H9 (cell line): ENCODE data around the gene CRYBA1. TPM values are rescaled to one million over a fixed set of nuclear protein-coding genes. Genes with fewer than 3 reads are reported as not detected.
A peak's percentile ranks its signal among the peaks of the same experiment; 100 is the strongest.

ENCODE experiments used
- DNase-seq: peaks from one replicate; pipeline ENCODE4 v3.0.0-alpha.2; 2017
- H2AFZ ChIP-seq: one replicate; pipeline ENCODE4 v1.6.1; 2013; ENCODE audit warnings: mild to moderate bottlenecking, low read length, control low read depth, moderate library complexity
- H2AK5ac ChIP-seq: 2 replicates; pipeline ENCODE4 v1.6.1; 2013; ENCODE audit warnings: low read length, control low read depth, mixed read lengths; ENCODE audit not compliant: insufficient read length
- H2BK120ac ChIP-seq: one replicate; pipeline ENCODE4 v1.6.1; 2013; ENCODE audit warnings: low read depth, mild to moderate bottlenecking, low read length, control low read depth, inconsistent platforms; ENCODE audit not compliant: poor library complexity, severe bottlenecking
- H2BK12ac ChIP-seq: 2 replicates; pipeline ENCODE4 v1.6.1; 2013; ENCODE audit warnings: low read length, control low read depth, mixed read lengths, low read depth; ENCODE audit not compliant: insufficient read length
- H2BK15ac ChIP-seq: 2 replicates; pipeline ENCODE4 v1.6.1; 2013; ENCODE audit warnings: low read depth, low read length, control low read depth
- H2BK20ac ChIP-seq: one replicate; pipeline ENCODE4 v1.6.1; 2013; ENCODE audit warnings: low read depth, mild to moderate bottlenecking, low read length, control low read depth, inconsistent platforms; ENCODE audit not compliant: poor library complexity, severe bottlenecking
- H2BK5ac ChIP-seq: 2 replicates; pipeline ENCODE4 v1.6.1; 2013; ENCODE audit warnings: low read length, control low read depth, mixed read lengths; ENCODE audit not compliant: insufficient read length
- H3K14ac ChIP-seq: 2 replicates; pipeline ENCODE4 v1.6.1; 2013; ENCODE audit warnings: low read length, control low read depth; ENCODE audit not compliant: insufficient read depth
- H3K18ac ChIP-seq: 2 replicates; pipeline ENCODE4 v1.6.1; 2013; ENCODE audit warnings: low read depth, mild to moderate bottlenecking, mixed read lengths, low read length, control low read depth; ENCODE audit not compliant: insufficient read length
- H3K23ac ChIP-seq: 2 replicates; pipeline ENCODE4 v1.6.1; 2013; ENCODE audit warnings: low read length, control low read depth, mixed read lengths, low read depth; ENCODE audit not compliant: insufficient read length
- H3K23me2 ChIP-seq: 2 replicates; pipeline ENCODE4 v1.6.1; 2013; ENCODE audit warnings: low read depth, mild to moderate bottlenecking, mixed read lengths, low read length, control low read depth; ENCODE audit not compliant: insufficient read length, poor library complexity, severe bottlenecking
- H3K27ac ChIP-seq: 2 replicates; pipeline ENCODE4 v1.5.1; 2013; ENCODE audit warnings: low read length, control low read depth, mixed read lengths, low read depth; ENCODE audit not compliant: insufficient read length
- H3K27me3 ChIP-seq: 2 replicates; pipeline ENCODE4 v1.6.1; 2013; ENCODE audit warnings: low read length, control low read depth, inconsistent platforms; ENCODE audit not compliant: insufficient read depth
- H3K4ac ChIP-seq: 2 replicates; pipeline ENCODE4 v1.6.1; 2013; ENCODE audit warnings: low read depth, mild to moderate bottlenecking, control low read depth, inconsistent platforms, low read length, moderate library complexity
- H3K4me1 ChIP-seq: 2 replicates; pipeline ENCODE4 v1.6.1; 2013; ENCODE audit warnings: low read length, control low read depth, inconsistent platforms; ENCODE audit not compliant: insufficient read depth
- H3K4me2 ChIP-seq: 2 replicates; pipeline ENCODE4 v1.6.1; 2013; ENCODE audit warnings: low read length, control low read depth, mixed read lengths; ENCODE audit not compliant: insufficient read length, insufficient read depth
- H3K56ac ChIP-seq: 2 replicates; pipeline ENCODE4 v1.6.1; 2013; ENCODE audit warnings: low read depth, mild to moderate bottlenecking, mixed read lengths, low read length, control low read depth; ENCODE audit not compliant: insufficient read length
- H3K79me1 ChIP-seq: 2 replicates; pipeline ENCODE4 v1.6.1; 2013; ENCODE audit warnings: low read depth, mild to moderate bottlenecking, moderate library complexity, low read length, control low read depth, inconsistent platforms; ENCODE audit not compliant: insufficient read depth, poor library complexity, severe bottlenecking
- H3K79me2 ChIP-seq: 2 replicates; pipeline ENCODE4 v1.6.1; 2013; ENCODE audit warnings: low read length, control low read depth, inconsistent platforms; ENCODE audit not compliant: insufficient read depth
- H3K9ac ChIP-seq: 2 replicates; pipeline ENCODE4 v1.6.1; 2013; ENCODE audit warnings: low read length, control low read depth, mixed read lengths; ENCODE audit not compliant: insufficient read length; ENCODE audit errors: extremely low read depth
- H3K9me3 ChIP-seq: one replicate; pipeline ENCODE4 v1.6.1; 2013; ENCODE audit warnings: low read depth, low read length, inconsistent platforms; ENCODE audit not compliant: control insufficient read depth
- H3T11ph ChIP-seq: one replicate; pipeline ENCODE4 v1.6.1; 2013; ENCODE audit warnings: mild to moderate bottlenecking, low read length, control low read depth, inconsistent platforms
- H4K20me1 ChIP-seq: one replicate; pipeline ENCODE4 v1.6.1; 2013; ENCODE audit not compliant: control insufficient read depth, insufficient read length, insufficient read depth
- H4K5ac ChIP-seq: 2 replicates; pipeline ENCODE4 v1.6.1; 2013; ENCODE audit warnings: low read depth, mild to moderate bottlenecking, mixed read lengths, low read length, control low read depth; ENCODE audit not compliant: insufficient read length
- H4K8ac ChIP-seq: replicated peaks from 2 replicates; pipeline ENCODE4 v1.6.1; 2013; ENCODE audit warnings: low read length, control low read depth, mixed read lengths, low read depth; ENCODE audit not compliant: insufficient read length
- H4K91ac ChIP-seq: 2 replicates; pipeline ENCODE4 v1.6.1; 2013; ENCODE audit warnings: low read depth, mild to moderate bottlenecking, moderate library complexity, mixed read lengths, low read length, control low read depth; ENCODE audit not compliant: insufficient read length
- H3K27ac Mint-ChIP-seq, 3 experiments: 2 replicates in 2 of 3; 3 replicates in 1 of 3; pipeline ENCODE4 v1.8.0; 2020 to 2021; ENCODE audit warnings: mixed read lengths in 3 of 3, mild to moderate bottlenecking in 1 of 3, moderate library complexity in 1 of 3
- H3K27me3 Mint-ChIP-seq: 2 replicates; pipeline ENCODE4 v1.8.0; 2021; ENCODE audit warnings: low read depth, mild to moderate bottlenecking, moderate library complexity, mixed read lengths
- H3K36me3 Mint-ChIP-seq, 3 experiments: 2 replicates in 2 of 3; 3 replicates in 1 of 3; pipeline ENCODE4 v1.8.0; 2020 to 2021; ENCODE audit warnings: low read depth in 3 of 3, mixed read lengths in 3 of 3; ENCODE audit not compliant: insufficient read depth in 1 of 3
- H3K4me1 Mint-ChIP-seq, 2 experiments: 2 replicates each; pipeline ENCODE4 v1.8.0; 2020; ENCODE audit warnings: mixed read lengths in 2 of 2
- H3K4me3 Mint-ChIP-seq, 2 experiments: 2 replicates in 1 of 2; 3 replicates in 1 of 2; pipeline ENCODE4 v1.8.0; 2020 to 2021; ENCODE audit warnings: mild to moderate bottlenecking in 2 of 2, mixed read lengths in 2 of 2, moderate library complexity in 1 of 2
- H3K9me3 Mint-ChIP-seq, 2 experiments: 2 replicates in 1 of 2; 3 replicates in 1 of 2; pipeline ENCODE4 v1.8.0; 2020; ENCODE audit warnings: mild to moderate bottlenecking in 2 of 2, mixed read lengths in 2 of 2, moderate library complexity in 1 of 2
- CTCF ChIP-seq: fragments of 200-600 bp; sonication (generic); conservative IDR thresholded peaks from 3 replicates; pipeline ENCODE4 v1.8.0; 2021; ENCODE audit warnings: antibody characterized with exemption, mild to moderate bottlenecking
- WGBS: extraction: QIAGEN DNeasy Blood & Tissue Kit; methylation state at CpG from one replicate; pipeline ENCODE4 v1.1.7; 2013; ENCODE audit warnings: missing lambda C conversion rate, low lambda C conversion rate, mixed read lengths; ENCODE audit not compliant: insufficient read length; ENCODE audit errors: extremely low coverage; 5-methylcytosine and 5-hydroxymethylcytosine counted together
- total RNA-seq: library from RNA; stranded (reverse); gene quantifications from 2 replicates; pipeline ENCODE4 v1.2.1, GENCODE V29; 2021

The CRYBA1 gene
- total RNA-seq, 1 experiment from 2014 or later: not detected

- H2AK5ac ChIP-seq: no peak overlapping the region
- no peak overlapping the region for H3T11ph ChIP-seq
- H3K79me2 ChIP-seq: no peaks in the 10 kb centered on the region
- DNase-seq: no peak
- no peaks in the 10 kb centered on the region for H3K23me2 ChIP-seq
- H3K18ac ChIP-seq: no peak overlapping the region
- H2BK5ac ChIP-seq: no peak overlapping the region
- no peak overlapping the region for H3K4me3 Mint-ChIP-seq
- no peak overlapping the region for H3K14ac ChIP-seq
- H4K5ac ChIP-seq: no peak overlapping the region
- H2BK120ac ChIP-seq: no peak overlapping the region
- H3K4me1 Mint-ChIP-seq: peaks cover 32 to 36% of the 10 kb centered on the region in 2 experiments
- H3K79me1 ChIP-seq: no peaks in the 10 kb centered on the region
- no peak overlapping the region for H2AFZ ChIP-seq
- no peak overlapping the region for H4K91ac ChIP-seq
- H3K9me3 ChIP-seq: no peaks in the 10 kb centered on the region
- no peak overlapping the region for H2BK20ac ChIP-seq
- H3K27ac Mint-ChIP-seq: peak overlapping the region in 2 of 3 experiments; percentile 45 to 86; a peak in 3 of 7 replicates
- no peak overlapping the region for H3K4me2 ChIP-seq
- no peak for TF ChIP-seq CTCF
- no peak overlapping the region for H3K56ac ChIP-seq
- H4K20me1 ChIP-seq: no peaks in the 10 kb centered on the region
- no peak overlapping the region for H3K9ac ChIP-seq
- peaks cover 0 to 4% of the 10 kb centered on the region in 2 experiments; a peak in 2 of 5 replicates for H3K9me3 Mint-ChIP-seq
- no peaks in the 10 kb centered on the region for H3K36me3 Mint-ChIP-seq
- no peak overlapping the region for H2BK12ac ChIP-seq
- H3K4me1 ChIP-seq: peaks cover 8% of the 10 kb centered on the region; the same call in 1 of the 2 replicates
- H4K8ac ChIP-seq: no peak overlapping the region
- WGBS: no CpG with 5 or more reads among the region's 2 CpGs
- H3K27ac ChIP-seq: no peak overlapping the region
- no peak overlapping the region for H3K23ac ChIP-seq
- H3K27me3 ChIP-seq: no peaks in the 10 kb centered on the region
- no peak overlapping the region for H2BK15ac ChIP-seq
- no peak overlapping the region for H3K4ac ChIP-seq
- no peaks in the 10 kb centered on the region for H3K27me3 Mint-ChIP-seq
These were observed 6.2 kb upstream of the CRYBA1 start for GRCh38 chr17:29240477-29240876.
